Neural cell (in vitro differentiated cells): Measurements from ENCODE around the gene DEFB128.

Experiments
- EP300 ChIP-seq: fragments of 450-650 bp; conservative IDR thresholded peaks from 2 replicates; pipeline ENCODE4 v1.6.1; 2014; ENCODE audit warnings: antibody characterized with exemption, mild to moderate bottlenecking, moderate library complexity; ENCODE audit not compliant: poor library complexity, severe bottlenecking
- POLR2AphosphoS5 ChIP-seq: IDR thresholded peaks from 2 replicates; pipeline ENCODE4 v1.6.1; 2012
- RAD21 ChIP-seq: fragments of 450-650 bp; conservative IDR thresholded peaks from 2 replicates; pipeline ENCODE4 v1.6.1; 2014; ENCODE audit warnings: antibody characterized with exemption, mild to moderate bottlenecking, moderate library complexity
- REST ChIP-seq: IDR thresholded peaks from 2 replicates; pipeline ENCODE4 v1.6.1; 2012; ENCODE audit warnings: borderline replicate concordance
- TF ChIP-seq, protein P1 (sequence below): fragments of 450-650 bp; IDR thresholded peaks from 2 replicates; pipeline ENCODE4 v1.5.1; 2014; ENCODE audit warnings: antibody characterized with exemption, mild to moderate bottlenecking, moderate library complexity; ENCODE audit not compliant: poor library complexity, severe bottlenecking

GRCh38 chr20:210809-211502, 21.4 kb upstream of the DEFB128 start:
- TF ChIP-seq, protein P1, sequence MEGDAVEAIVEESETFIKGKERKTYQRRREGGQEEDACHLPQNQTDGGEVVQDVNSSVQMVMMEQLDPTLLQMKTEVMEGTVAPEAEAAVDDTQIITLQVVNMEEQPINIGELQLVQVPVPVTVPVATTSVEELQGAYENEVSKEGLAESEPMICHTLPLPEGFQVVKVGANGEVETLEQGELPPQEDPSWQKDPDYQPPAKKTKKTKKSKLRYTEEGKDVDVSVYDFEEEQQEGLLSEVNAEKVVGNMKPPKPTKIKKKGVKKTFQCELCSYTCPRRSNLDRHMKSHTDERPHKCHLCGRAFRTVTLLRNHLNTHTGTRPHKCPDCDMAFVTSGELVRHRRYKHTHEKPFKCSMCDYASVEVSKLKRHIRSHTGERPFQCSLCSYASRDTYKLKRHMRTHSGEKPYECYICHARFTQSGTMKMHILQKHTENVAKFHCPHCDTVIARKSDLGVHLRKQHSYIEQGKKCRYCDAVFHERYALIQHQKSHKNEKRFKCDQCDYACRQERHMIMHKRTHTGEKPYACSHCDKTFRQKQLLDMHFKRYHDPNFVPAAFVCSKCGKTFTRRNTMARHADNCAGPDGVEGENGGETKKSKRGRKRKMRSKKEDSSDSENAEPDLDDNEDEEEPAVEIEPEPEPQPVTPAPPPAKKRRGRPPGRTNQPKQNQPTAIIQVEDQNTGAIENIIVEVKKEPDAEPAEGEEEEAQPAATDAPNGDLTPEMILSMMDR: no peak
- no peak for TF ChIP-seq REST
- TF ChIP-seq RAD21: no peak
- no peak for TF ChIP-seq EP300
- TF ChIP-seq POLR2AphosphoS5: no peak
